Body of pancreas (tissue), 4 donors: ENCODE data around the gene PLD1. TPM values are rescaled to one million over a fixed set of nuclear protein-coding genes. Genes with fewer than 3 reads are reported as not detected.
A peak's percentile ranks its signal among the peaks of the same experiment; 100 is the strongest.

Experiments used
- ATAC-seq: fragments of 150-250 bp; one replicate; pipeline ENCODE4 v1.9.1; 2016
- DNase-seq, 4 donors: peaks; one replicate each; pipeline ENCODE4 v3.0.0-alpha.2; 2019
- H3K27ac ChIP-seq, 4 donors: fragments of 200-600 bp; sonication (generic); 1 replicate in 3 of 4; 2 replicates in 1 of 4; pipeline versions ENCODE4 v1.5.1 to v1.6.1; 2016 to 2019; ENCODE audit warnings: mild to moderate bottlenecking in 1 of 4, mixed read lengths in 1 of 4, moderate library complexity in 1 of 4
- H3K27me3 ChIP-seq, 2 donors: fragments of 200-600 bp; sonication (generic); one replicate each; pipeline ENCODE4 v1.6.0; 2016; ENCODE audit warnings: mild to moderate bottlenecking in 1 of 2
- H3K36me3 ChIP-seq, 2 donors: fragments of 200-600 bp; sonication (generic); replicated peaks in 1 of 2; 2 replicates each; pipeline ENCODE4 v1.5.1; 2016; ENCODE audit warnings: low read depth in 2 of 2; ENCODE audit not compliant: insufficient read depth in 1 of 2
- H3K4me1 ChIP-seq: fragments of 200-600 bp; sonication (generic); one replicate; pipeline ENCODE4 v1.6.0; 2016
- H3K4me3 ChIP-seq, 2 donors: fragments of 200-600 bp; sonication (generic); 1 replicate in 1 of 2; 2 replicates in 1 of 2; pipeline ENCODE4 v1.5.1; 2016 to 2019
- H3K9me3 ChIP-seq, 3 donors: fragments of 200-600 bp; sonication (generic); 1 replicate in 2 of 3; 2 replicates in 1 of 3; pipeline ENCODE4 v1.5.1; 2016
- POLR2A ChIP-seq, 3 donors: fragments of 450-650 bp; IDR thresholded peaks; one replicate each; pipeline ENCODE4 v1.6.1; 2016; ENCODE audit warnings: antibody characterized with exemption in 3 of 3, mild to moderate bottlenecking in 2 of 3
- WGBS, 2 donors: methylation state at CpG; one replicate each; pipeline ENCODE4 v1.1.5; 2017; 5-methylcytosine and 5-hydroxymethylcytosine counted together
- intact Hi-C: fragments of 100-400 bp; cut with DNase I; formaldehyde crosslinking; loops from one replicate; pipeline ENCODE4 v1.15.1; 2023
- total RNA-seq, 2 donors: library from RNA; depleted of rRNA; stranded (reverse); fragments of >200 nt; gene quantifications; one replicate each; pipeline ENCODE4 v1.1.0, GENCODE V29; 2016
- TF ChIP-seq, protein P1 (sequence below), 7 experiments: fragments of 450-650 bp in 4 of 7; fragments of 200-600 bp in 3 of 7; sonication (generic) in 3 of 7; IDR thresholded peaks; one replicate each; pipeline ENCODE4 v1.5.1; 2016 to 2019; ENCODE audit warnings: antibody characterized with exemption in 7 of 7

The PLD1 gene
- total RNA-seq, 2 donors from 2014 or later, result 60.4 to 96.2 TPM

DNA sequence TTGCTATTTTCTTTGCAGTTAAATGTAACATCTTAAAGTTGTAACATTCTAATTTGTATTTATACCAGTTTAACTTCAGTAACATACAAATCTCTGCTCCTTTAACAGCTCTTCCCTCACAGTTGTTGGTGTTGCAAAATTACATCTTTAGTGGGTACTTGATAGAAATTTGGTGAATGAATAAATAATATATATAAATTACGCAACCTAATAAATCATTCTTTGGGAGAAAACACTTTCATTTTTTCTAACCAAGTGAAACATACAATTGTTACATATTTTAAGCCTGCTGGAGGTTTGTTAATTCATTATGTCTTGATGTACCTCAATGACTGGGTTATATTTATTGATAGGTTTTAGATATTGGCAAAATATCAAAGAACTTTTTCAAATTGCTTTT lies 118.8 kb downstream of the PLD1 start:
- DNase-seq, result no peak

DNA sequence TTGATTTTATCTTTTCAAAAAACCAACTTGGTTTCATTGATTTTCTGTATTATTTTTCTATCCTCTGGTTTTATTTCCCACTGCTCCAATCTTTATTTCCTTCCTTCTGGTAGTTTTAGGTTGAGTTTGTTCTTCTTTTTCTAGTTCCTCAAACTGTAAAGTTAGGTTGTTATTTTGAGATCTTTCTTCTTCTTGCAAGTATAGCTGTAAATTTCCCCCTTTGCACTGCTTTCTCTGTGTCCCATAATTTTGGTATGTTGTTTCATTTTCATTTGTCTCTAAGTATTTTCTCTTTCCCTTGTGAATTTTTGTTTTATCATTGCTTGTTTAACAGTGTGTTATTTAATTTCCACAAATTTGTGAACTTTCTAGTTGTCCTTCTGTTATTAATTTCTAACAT lies 120.0 kb downstream of the PLD1 start:
- no peak for ATAC-seq
- peak overlapping the region in 1 of 4 donors; percentile 28 for H3K27ac ChIP-seq

More for the DNA sequence above, 118.8 kb downstream of the PLD1 start:
- 93 to 96% methylated on average over 1 of the region's 1 CpG for WGBS, 2 donors
- Histone ChIP-seq H3K4me1 (no peaks in the 10 kb centered on the region), H3K27ac (no peak overlapping the region), H3K27me3 (no peaks in the 10 kb centered on the region), H3K4me3 (no peak overlapping the region), H3K36me3 (no peaks in the 10 kb centered on the region), H3K9me3 (no peaks in the 10 kb centered on the region)
- ATAC-seq, result no peak
- TF ChIP-seq POLR2A (IDR thresholded peaks at IDR 0.05), result no peak
- TF ChIP-seq, protein P1, sequence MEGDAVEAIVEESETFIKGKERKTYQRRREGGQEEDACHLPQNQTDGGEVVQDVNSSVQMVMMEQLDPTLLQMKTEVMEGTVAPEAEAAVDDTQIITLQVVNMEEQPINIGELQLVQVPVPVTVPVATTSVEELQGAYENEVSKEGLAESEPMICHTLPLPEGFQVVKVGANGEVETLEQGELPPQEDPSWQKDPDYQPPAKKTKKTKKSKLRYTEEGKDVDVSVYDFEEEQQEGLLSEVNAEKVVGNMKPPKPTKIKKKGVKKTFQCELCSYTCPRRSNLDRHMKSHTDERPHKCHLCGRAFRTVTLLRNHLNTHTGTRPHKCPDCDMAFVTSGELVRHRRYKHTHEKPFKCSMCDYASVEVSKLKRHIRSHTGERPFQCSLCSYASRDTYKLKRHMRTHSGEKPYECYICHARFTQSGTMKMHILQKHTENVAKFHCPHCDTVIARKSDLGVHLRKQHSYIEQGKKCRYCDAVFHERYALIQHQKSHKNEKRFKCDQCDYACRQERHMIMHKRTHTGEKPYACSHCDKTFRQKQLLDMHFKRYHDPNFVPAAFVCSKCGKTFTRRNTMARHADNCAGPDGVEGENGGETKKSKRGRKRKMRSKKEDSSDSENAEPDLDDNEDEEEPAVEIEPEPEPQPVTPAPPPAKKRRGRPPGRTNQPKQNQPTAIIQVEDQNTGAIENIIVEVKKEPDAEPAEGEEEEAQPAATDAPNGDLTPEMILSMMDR (IDR thresholded peaks at IDR 0.05), result no peak
- intact Hi-C loops, result no loop called here

DNA sequence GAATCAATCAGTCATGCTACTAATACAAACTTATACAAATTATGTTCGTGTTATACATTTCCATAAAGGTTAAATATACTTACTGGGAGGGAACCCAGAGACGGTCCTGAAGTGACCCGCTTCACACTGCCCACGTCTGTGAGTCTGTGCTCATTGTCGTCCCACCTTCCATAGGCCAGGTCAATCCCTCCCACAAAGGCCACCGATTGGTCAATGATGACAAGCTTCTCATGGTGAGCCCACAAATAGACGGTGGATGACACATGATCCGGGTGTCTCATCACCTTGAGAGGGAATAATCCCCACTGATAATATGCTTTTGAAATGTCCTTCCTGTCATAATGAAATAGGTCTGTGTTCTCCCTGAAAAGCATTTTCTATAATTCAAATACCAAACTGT lies 121.7 kb downstream of the PLD1 start:
- no peak for DNase-seq
- TF ChIP-seq POLR2A (IDR thresholded peaks at IDR 0.05), result no peak
- TF ChIP-seq, protein P1 (IDR thresholded peaks at IDR 0.05), result no peak
- intact Hi-C loops, result no loop called here
- Histone ChIP-seq H3K9me3 (no peaks in the 10 kb centered on the region), H3K36me3 (no peaks in the 10 kb centered on the region), H3K27ac (no peak overlapping the region), H3K27me3 (no peaks in the 10 kb centered on the region), H3K4me1 (no peaks in the 10 kb centered on the region), H3K4me3 (no peak overlapping the region)
- no peak for ATAC-seq
- WGBS, 2 donors, result 85 to 86% methylated on average over 8 of the region's 8 CpGs

More for the DNA sequence above, 120.0 kb downstream of the PLD1 start:
- TF ChIP-seq, protein P1 (IDR thresholded peaks at IDR 0.05), result no peak
- no peak for TF ChIP-seq POLR2A (IDR thresholded peaks at IDR 0.05)
- Histone ChIP-seq H3K9me3 (no peaks in the 10 kb centered on the region), H3K27me3 (no peaks in the 10 kb centered on the region), H3K4me3 (no peak overlapping the region), H3K4me1 (no peaks in the 10 kb centered on the region), H3K36me3 (no peaks in the 10 kb centered on the region)
- no peak for DNase-seq
- intact Hi-C loops, result no loop called here

DNA sequence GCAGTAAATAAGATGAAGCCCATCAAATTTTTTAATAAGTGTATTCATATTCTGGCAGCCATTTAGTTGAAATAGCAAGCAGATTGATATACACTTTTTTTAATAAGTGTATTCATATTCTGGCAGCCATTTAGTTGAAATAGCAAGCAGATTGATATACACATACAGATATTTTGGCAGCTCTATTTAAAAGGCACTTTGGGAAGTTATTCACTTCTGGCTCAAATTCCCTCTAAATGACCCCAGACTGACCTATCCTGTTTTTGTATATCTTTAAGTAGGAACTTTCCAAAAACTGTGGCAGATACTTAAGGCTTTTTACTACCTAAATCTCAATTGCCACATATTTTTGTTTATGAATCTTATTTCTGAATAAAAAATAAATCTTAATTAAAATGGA lies 122.3 kb downstream of the PLD1 start:
- no peak overlapping the region for H3K4me3 ChIP-seq
- no peaks in the 10 kb centered on the region for H3K9me3 ChIP-seq
- no peaks in the 10 kb centered on the region for H3K27me3 ChIP-seq
- no peak for TF ChIP-seq POLR2A (IDR thresholded peaks at IDR 0.05)
- TF ChIP-seq, protein P1 (IDR thresholded peaks at IDR 0.05), result no peak
- ATAC-seq, result no peak
- intact Hi-C loops, result no loop called here
- no peak for DNase-seq
- no peaks in the 10 kb centered on the region for H3K36me3 ChIP-seq
- no peaks in the 10 kb centered on the region for H3K4me1 ChIP-seq
- no peak overlapping the region for H3K27ac ChIP-seq

DNA sequence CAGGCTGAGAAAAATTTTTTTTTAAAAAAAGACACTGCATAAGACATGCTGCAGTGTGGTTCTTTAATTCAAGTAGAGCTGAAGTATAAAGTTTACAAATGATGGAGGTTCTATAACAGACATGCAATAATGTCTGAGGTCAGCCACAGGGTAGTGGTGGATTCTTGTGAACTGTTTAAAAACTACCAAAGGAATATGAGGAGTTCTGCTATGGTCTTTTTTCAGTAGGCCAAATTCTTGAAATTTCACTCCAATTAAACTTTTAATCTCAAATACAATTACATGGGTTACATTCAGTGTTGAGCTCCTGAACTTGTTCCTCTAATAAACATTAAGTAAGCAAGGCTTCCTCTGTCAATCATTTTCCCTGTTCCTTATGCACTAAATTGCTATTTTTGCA lies 122.7 kb downstream of the PLD1 start:
- Histone ChIP-seq H3K4me1 (no peaks in the 10 kb centered on the region), H3K4me3 (no peak overlapping the region), H3K27ac (no peak overlapping the region), H3K36me3 (no peaks in the 10 kb centered on the region), H3K9me3 (no peaks in the 10 kb centered on the region), H3K27me3 (no peaks in the 10 kb centered on the region)
- DNase-seq, result no peak
- intact Hi-C loops, result no loop called here
- TF ChIP-seq, protein P1 (IDR thresholded peaks at IDR 0.05), result no peak
- no peak for TF ChIP-seq POLR2A (IDR thresholded peaks at IDR 0.05)
- ATAC-seq, result no peak
